ENCODE data around the gene STK32B. TPM values are rescaled to one million over a fixed set of nuclear protein-coding genes. Genes with fewer than 3 reads are reported as not detected.

Gene STK32B
- total RNA-seq, 2 experiments from 2014 or later, result not detected

DNA sequence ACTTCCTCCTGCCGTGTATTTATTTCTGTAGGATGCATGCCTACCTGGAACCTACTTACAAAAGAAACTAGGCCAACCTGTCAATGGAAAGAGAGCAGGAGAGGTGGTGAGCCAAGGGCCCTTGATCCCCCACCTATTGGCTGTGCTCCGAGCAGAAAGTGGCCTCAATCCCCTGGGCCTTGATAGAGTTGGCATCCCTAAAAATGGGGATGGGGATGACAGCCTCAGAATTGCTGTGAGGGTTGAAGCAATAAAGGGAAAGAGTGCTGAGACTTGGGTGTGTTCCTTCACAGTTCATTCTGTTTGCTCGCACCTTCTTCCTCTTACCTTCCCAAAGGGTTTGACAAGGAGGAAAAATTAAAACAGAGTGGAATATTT is 314.7 kb downstream of the STK32B start:
- ChIA-PET CTCF (ENCODE audit: unreplicated experiment) (no interaction called here), POLR2A (interaction anchor here (0.6 kb wide), 1 partner anchor 12 kb away, joined by 3 read pairs; no protein-coding TSS in a partner anchor)
- no peaks in the 10 kb centered on the region for H3K9me3 ChIP-seq (ENCODE audit: low read length)
- H3K36me3 ChIP-seq (ENCODE audit: insufficient read depth, low read length), result no peaks in the 10 kb centered on the region
- intact Hi-C loops (cut with micrococcal nuclease; ENCODE audit: unreplicated experiment), result no loop called here
- BruUV-seq (replicated peaks), result no TSS peak
- no peaks in the 10 kb centered on the region for H3K4me1 ChIP-seq (ENCODE audit: insufficient read depth, low read length, poor library complexity, severe bottlenecking)
- no peaks in the 10 kb centered on the region for H4K20me1 ChIP-seq (ENCODE audit: insufficient read depth, low read length)
- H3K4me3 ChIP-seq (ENCODE audit: low read depth, low read length, poor library complexity, severe bottlenecking), result no peak overlapping the region
- no peak overlapping the region for H3K27ac ChIP-seq (ENCODE audit: low read depth, low read length, poor library complexity, severe bottlenecking)
- H2AFZ ChIP-seq (ENCODE audit: low read length), result no peak overlapping the region
- no peak overlapping the region for H3K4me2 ChIP-seq (ENCODE audit: low read length)
- H3K79me2 ChIP-seq (ENCODE audit: insufficient read depth, low read depth, low read length), result no peaks in the 10 kb centered on the region
- H3K9me2 ChIP-seq (ENCODE audit: insufficient read depth, low read length), result no peaks in the 10 kb centered on the region
- TF ChIP-seq, protein P1, sequence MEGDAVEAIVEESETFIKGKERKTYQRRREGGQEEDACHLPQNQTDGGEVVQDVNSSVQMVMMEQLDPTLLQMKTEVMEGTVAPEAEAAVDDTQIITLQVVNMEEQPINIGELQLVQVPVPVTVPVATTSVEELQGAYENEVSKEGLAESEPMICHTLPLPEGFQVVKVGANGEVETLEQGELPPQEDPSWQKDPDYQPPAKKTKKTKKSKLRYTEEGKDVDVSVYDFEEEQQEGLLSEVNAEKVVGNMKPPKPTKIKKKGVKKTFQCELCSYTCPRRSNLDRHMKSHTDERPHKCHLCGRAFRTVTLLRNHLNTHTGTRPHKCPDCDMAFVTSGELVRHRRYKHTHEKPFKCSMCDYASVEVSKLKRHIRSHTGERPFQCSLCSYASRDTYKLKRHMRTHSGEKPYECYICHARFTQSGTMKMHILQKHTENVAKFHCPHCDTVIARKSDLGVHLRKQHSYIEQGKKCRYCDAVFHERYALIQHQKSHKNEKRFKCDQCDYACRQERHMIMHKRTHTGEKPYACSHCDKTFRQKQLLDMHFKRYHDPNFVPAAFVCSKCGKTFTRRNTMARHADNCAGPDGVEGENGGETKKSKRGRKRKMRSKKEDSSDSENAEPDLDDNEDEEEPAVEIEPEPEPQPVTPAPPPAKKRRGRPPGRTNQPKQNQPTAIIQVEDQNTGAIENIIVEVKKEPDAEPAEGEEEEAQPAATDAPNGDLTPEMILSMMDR (conservative IDR thresholded peaks at IDR 0.05; ENCODE audit: low read length), result no peak
- no peak for TF ChIP-seq EZH2phosphoT487 (IDR thresholded peaks at IDR 0.05; ENCODE audit: borderline replicate concordance, low read depth, low read length)
- DNase-seq (ENCODE audit: low spot score), result no peak

DNA sequence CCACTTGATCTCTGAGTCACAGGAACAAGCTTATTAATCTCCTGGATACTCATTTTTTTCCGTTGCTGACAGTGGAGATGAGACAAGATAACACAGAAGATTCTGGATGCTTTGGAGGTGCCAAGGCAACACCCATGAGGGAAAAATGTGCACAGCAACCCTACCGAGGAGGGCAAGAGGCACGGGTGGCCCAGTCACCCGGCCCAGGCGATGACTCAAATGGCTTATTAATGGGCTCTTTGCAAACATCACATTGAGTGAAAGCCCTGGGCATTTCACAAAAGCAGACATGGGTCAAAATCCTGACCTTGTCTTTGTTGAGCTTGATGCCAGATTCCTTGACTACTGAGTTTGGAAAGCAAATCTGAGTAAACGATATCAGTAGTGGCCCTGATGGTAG is 315.1 kb downstream of the STK32B start:
- Histone ChIP-seq H3K9me2 (ENCODE audit: insufficient read depth, low read length) (no peaks in the 10 kb centered on the region), H2AFZ (ENCODE audit: low read length) (no peak overlapping the region), H3K79me2 (ENCODE audit: insufficient read depth, low read depth, low read length) (no peaks in the 10 kb centered on the region), H3K4me1 (ENCODE audit: insufficient read depth, low read length, poor library complexity, severe bottlenecking) (no peaks in the 10 kb centered on the region), H3K36me3 (ENCODE audit: insufficient read depth, low read length) (no peaks in the 10 kb centered on the region), H3K27ac (ENCODE audit: low read depth, low read length, poor library complexity, severe bottlenecking) (no peak overlapping the region), H4K20me1 (ENCODE audit: insufficient read depth, low read length) (no peaks in the 10 kb centered on the region), H3K4me3 (ENCODE audit: low read depth, low read length, poor library complexity, severe bottlenecking) (no peak overlapping the region), H3K4me2 (ENCODE audit: low read length) (no peak overlapping the region), H3K9me3 (ENCODE audit: low read length) (no peaks in the 10 kb centered on the region)
- ChIA-PET CTCF (ENCODE audit: unreplicated experiment) (no interaction called here), POLR2A (no interaction called here)
- BruUV-seq (replicated peaks), result no TSS peak
- TF ChIP-seq EZH2phosphoT487 (IDR thresholded peaks at IDR 0.05; ENCODE audit: borderline replicate concordance, low read depth, low read length), result no peak
- TF ChIP-seq, protein P1 (conservative IDR thresholded peaks at IDR 0.05; ENCODE audit: low read length), result no peak
- intact Hi-C loops (cut with micrococcal nuclease; ENCODE audit: unreplicated experiment), result no loop called here
- DNase-seq (ENCODE audit: low spot score), result no peak

DNA sequence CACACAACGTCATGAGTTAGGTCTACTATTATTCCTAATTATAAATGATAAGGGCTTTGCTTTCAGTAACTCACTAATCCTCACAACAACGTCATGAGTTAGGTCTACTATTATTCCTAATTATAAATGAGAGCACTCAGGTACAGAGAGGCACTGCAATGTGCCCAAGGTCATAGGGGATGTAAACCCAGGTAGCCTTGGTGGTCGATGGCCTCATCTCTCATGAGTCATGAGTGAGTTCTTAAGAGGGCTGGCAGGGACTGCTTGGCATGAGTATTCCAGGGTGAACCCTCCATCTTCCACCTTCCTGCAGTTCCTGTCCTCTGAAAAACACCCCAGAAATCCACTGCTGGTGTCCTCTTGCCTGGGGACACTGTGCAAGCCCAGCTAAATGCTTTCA is 317.1 kb downstream of the STK32B start:
- intact Hi-C loops (cut with micrococcal nuclease; ENCODE audit: unreplicated experiment), result no loop called here
- H4K20me1 ChIP-seq (ENCODE audit: insufficient read depth, low read length), result no peaks in the 10 kb centered on the region
- no peaks in the 10 kb centered on the region for H3K4me1 ChIP-seq (ENCODE audit: insufficient read depth, low read length, poor library complexity, severe bottlenecking)
- no peak overlapping the region for H3K27ac ChIP-seq (ENCODE audit: low read depth, low read length, poor library complexity, severe bottlenecking)
- POLR2A ChIA-PET, result no interaction called here
- no peaks in the 10 kb centered on the region for H3K9me2 ChIP-seq (ENCODE audit: insufficient read depth, low read length)
- TF ChIP-seq, protein P1 (conservative IDR thresholded peaks at IDR 0.05; ENCODE audit: low read length), result no peak
- BruUV-seq (replicated peaks), result no TSS peak
- H3K36me3 ChIP-seq (ENCODE audit: insufficient read depth, low read length), result no peaks in the 10 kb centered on the region
- no peak for DNase-seq (ENCODE audit: low spot score)
- no peak overlapping the region for H3K4me2 ChIP-seq (ENCODE audit: low read length)
- no peaks in the 10 kb centered on the region for H3K9me3 ChIP-seq (ENCODE audit: low read length)
- CTCF ChIA-PET (ENCODE audit: unreplicated experiment), result no interaction called here
- no peak overlapping the region for H2AFZ ChIP-seq (ENCODE audit: low read length)
- H3K79me2 ChIP-seq (ENCODE audit: insufficient read depth, low read depth, low read length), result no peaks in the 10 kb centered on the region
- no peak overlapping the region for H3K4me3 ChIP-seq (ENCODE audit: low read depth, low read length, poor library complexity, severe bottlenecking)
